Measurements from ENCODE around the gene ZNF33B. TPM values are rescaled to one million over a fixed set of nuclear protein-coding genes. Genes with fewer than 3 reads are reported as not detected.

The ZNF33B gene
- total RNA-seq, 4 donors from 2014 or later: 6.5 to 20.4 (median 8.4) TPM

- intact Hi-C loops (cut with DNase I): no loop called here
- H3K9me3 ChIP-seq: no peaks in the 10 kb centered on the region
- H3K27ac ChIP-seq: peak overlapping the region; percentile 91 to 97 (median 96)
- H3K36me3 ChIP-seq: peaks cover 0 to 38% (median 0%) of the 10 kb centered on the region in 3 donors
- 54 to 56% methylated on average over 3 of the region's 3 CpGs for WGBS, 2 donors
- no peak for DNase-seq
- TF ChIP-seq CTCF (IDR thresholded peaks at IDR 0.05) (no peak), POLR2A (IDR thresholded peaks at IDR 0.05) (no peak)
- peaks cover 0 to 58% (median 3%) of the 10 kb centered on the region in 3 donors for H3K4me1 ChIP-seq
- H3K4me3 ChIP-seq: peak overlapping the region; percentile 48 to 84 (median 76)
- no peaks in the 10 kb centered on the region for H3K27me3 ChIP-seq
Measured at GRCh38 chr10:42637142-42637541, 1.2 kb downstream of the ZNF33B start.

- TF ChIP-seq CTCF (IDR thresholded peaks at IDR 0.05) (no peak), POLR2A (IDR thresholded peaks at IDR 0.05) (no peak)
- Histone ChIP-seq H3K4me1 (peaks cover 0 to 41% (median 3%) of the 10 kb centered on the region in 3 donors), H3K4me3 (no peak overlapping the region), H3K27me3 (no peaks in the 10 kb centered on the region), H3K36me3 (peaks cover 3 to 58% (median 3%) of the 10 kb centered on the region in 3 donors), H3K9me3 (no peaks in the 10 kb centered on the region), H3K27ac (no peak overlapping the region)
- 85 to 93% methylated on average over 4 of the region's 4 CpGs for WGBS, 2 donors
- intact Hi-C loops (cut with DNase I): no loop called here
- DNase-seq: no peak
Measured at GRCh38 chr10:42635098-42635497, 3.3 kb downstream of the ZNF33B start.

- Histone ChIP-seq H3K9me3 (no peaks in the 10 kb centered on the region), H3K36me3 (peaks cover 3 to 83% (median 6%) of the 10 kb centered on the region in 3 donors), H3K4me1 (peaks cover 0 to 27% (median 0%) of the 10 kb centered on the region in 3 donors), H3K4me3 (no peak overlapping the region), H3K27me3 (no peaks in the 10 kb centered on the region), H3K27ac (no peak overlapping the region)
- WGBS, 2 donors: 82 to 85% methylated on average over 3 of the region's 3 CpGs
- no peak for TF ChIP-seq CTCF (IDR thresholded peaks at IDR 0.05)
- TF ChIP-seq POLR2A (IDR thresholded peaks at IDR 0.05): no peak
- intact Hi-C loops (cut with DNase I): no loop called here
- DNase-seq: no peak
Measured at GRCh38 chr10:42632564-42632963, 5.8 kb downstream of the ZNF33B start.

GRCh38 chr10:42630537-42631134 is 7.7 kb downstream of the ZNF33B start:
- WGBS, 2 donors: 80 to 88% methylated on average over 1 of the region's 1 CpG

More at GRCh38 chr10:42630537-42631134, 7.7 kb downstream of the ZNF33B start:
- Histone ChIP-seq H3K27ac (no peak overlapping the region), H3K27me3 (no peaks in the 10 kb centered on the region), H3K36me3 (peaks cover 3 to 90% (median 6%) of the 10 kb centered on the region in 3 donors), H3K9me3 (no peaks in the 10 kb centered on the region), H3K4me1 (peaks cover 0 to 11% (median 0%) of the 10 kb centered on the region in 3 donors), H3K4me3 (no peak overlapping the region)
- DNase-seq: no peak
- intact Hi-C loops (cut with DNase I): no loop called here
- TF ChIP-seq CTCF (IDR thresholded peaks at IDR 0.05): no peak
